Measurements from ENCODE around the gene BOLA1. TPM values are rescaled to one million over a fixed set of nuclear protein-coding genes. Genes with fewer than 3 reads are reported as not detected.
"Not testable (repeated sequence)": the region's sequence is repeated elsewhere in the genome, so short reads cannot be mapped to it uniquely, and the experiment has no call there.

Gene BOLA1
- total RNA-seq, 1 experiment from 2014 or later: 1.2 TPM

GRCh38 chr1:149931212-149931790 lies 31.9 kb downstream of the BOLA1 start:
- H3K9me2 ChIP-seq (replicated peaks; ENCODE audit: insufficient read depth, low read length): no peaks in the 10 kb centered on the region
- H2AFZ ChIP-seq (ENCODE audit: low read length): no peak overlapping the region
- H3K4me1 ChIP-seq (ENCODE audit: low read length): peaks cover 17% of the 10 kb centered on the region
- H3K9me3 ChIP-seq (ENCODE audit: low read length): no peaks in the 10 kb centered on the region
- H3K27ac ChIP-seq (ENCODE audit: low read length): no peak overlapping the region
- H3K4me2 ChIP-seq (ENCODE audit: low read depth, low read length, poor library complexity, severe bottlenecking): no peak overlapping the region
- peaks cover 4% of the 10 kb centered on the region; the same call in 1 of the 2 replicates for H3K36me3 ChIP-seq (ENCODE audit: insufficient read depth, low read length)
- H3K79me2 ChIP-seq (ENCODE audit: low read length): peaks cover 13% of the 10 kb centered on the region
- DNase-seq: no peak
- peaks cover 9% of the 10 kb centered on the region; the same call in 1 of the 2 replicates for H4K20me1 ChIP-seq (ENCODE audit: insufficient read depth, low read depth, low read length)
- H3K27me3 ChIP-seq (ENCODE audit: low read length): no peaks in the 10 kb centered on the region
- no peak overlapping the region for H3K9ac ChIP-seq (ENCODE audit: low read length)
- H3K4me3 ChIP-seq (ENCODE audit: low read length): no peak overlapping the region

- Histone ChIP-seq H3K27ac (ENCODE audit: low read length) (no peak overlapping the region), H3K9ac (ENCODE audit: low read length) (no peak overlapping the region), H3K4me2 (ENCODE audit: low read depth, low read length, poor library complexity, severe bottlenecking) (no peak overlapping the region), H3K4me3 (ENCODE audit: low read length) (no peak overlapping the region), H2AFZ (ENCODE audit: low read length) (no peak overlapping the region), H3K27me3 (ENCODE audit: low read length) (no peaks in the 10 kb centered on the region), H4K20me1 (ENCODE audit: insufficient read depth, low read depth, low read length) (no peaks in the 10 kb centered on the region), H3K4me1 (ENCODE audit: low read length) (peaks cover 21% of the 10 kb centered on the region), H3K9me2 (replicated peaks; ENCODE audit: insufficient read depth, low read length) (no peaks in the 10 kb centered on the region), H3K79me2 (ENCODE audit: low read length) (peaks cover 1% of the 10 kb centered on the region), H3K9me3 (ENCODE audit: low read length) (no peaks in the 10 kb centered on the region), H3K36me3 (ENCODE audit: insufficient read depth, low read length) (no peaks in the 10 kb centered on the region)
- DNase-seq: no peak
Observed at GRCh38 chr1:149932474-149932873, 33.1 kb downstream of the BOLA1 start.

GRCh38 chr1:149933208-149933607 lies 33.8 kb downstream of the BOLA1 start:
- Histone ChIP-seq H3K9ac (ENCODE audit: low read length) (no peak overlapping the region), H4K20me1 (ENCODE audit: insufficient read depth, low read depth, low read length) (no peaks in the 10 kb centered on the region), H3K27me3 (ENCODE audit: low read length) (no peaks in the 10 kb centered on the region)

GRCh38 chr1:149934356-149934755 lies 35.0 kb downstream of the BOLA1 start:
- Histone ChIP-seq H3K4me1 (ENCODE audit: low read length) (peaks cover 14% of the 10 kb centered on the region), H3K9ac (ENCODE audit: low read length) (no peak overlapping the region), H3K9me2 (replicated peaks; ENCODE audit: insufficient read depth, low read length) (no peaks in the 10 kb centered on the region), H3K4me3 (ENCODE audit: low read length) (no peak overlapping the region), H3K27ac (ENCODE audit: low read length) (no peak overlapping the region), H3K27me3 (ENCODE audit: low read length) (no peaks in the 10 kb centered on the region), H4K20me1 (ENCODE audit: insufficient read depth, low read depth, low read length) (no peaks in the 10 kb centered on the region), H2AFZ (ENCODE audit: low read length) (no peak overlapping the region), H3K4me2 (ENCODE audit: low read depth, low read length, poor library complexity, severe bottlenecking) (no peak overlapping the region), H3K36me3 (ENCODE audit: insufficient read depth, low read length) (no peaks in the 10 kb centered on the region), H3K9me3 (ENCODE audit: low read length) (no peaks in the 10 kb centered on the region), H3K79me2 (ENCODE audit: low read length) (no peaks in the 10 kb centered on the region)
- DNase-seq: no peak

More at GRCh38 chr1:149933208-149933607, 33.8 kb downstream of the BOLA1 start:
- no peak overlapping the region for H3K4me3 ChIP-seq (ENCODE audit: low read length)
- peaks cover 23% of the 10 kb centered on the region for H3K4me1 ChIP-seq (ENCODE audit: low read length)
- H3K79me2 ChIP-seq (ENCODE audit: low read length): no peaks in the 10 kb centered on the region
- no peak overlapping the region for H2AFZ ChIP-seq (ENCODE audit: low read length)
- no peak overlapping the region for H3K27ac ChIP-seq (ENCODE audit: low read length)
- no peaks in the 10 kb centered on the region for H3K9me2 ChIP-seq (replicated peaks; ENCODE audit: insufficient read depth, low read length)
- no peaks in the 10 kb centered on the region for H3K36me3 ChIP-seq (ENCODE audit: insufficient read depth, low read length)
- no peak overlapping the region for H3K4me2 ChIP-seq (ENCODE audit: low read depth, low read length, poor library complexity, severe bottlenecking)
- H3K9me3 ChIP-seq (ENCODE audit: low read length): no peaks in the 10 kb centered on the region
- DNase-seq: no peak

GRCh38 chr1:149936170-149936991 lies 37.0 kb downstream of the BOLA1 start, which contains the start of gene MTMR11:
Gene MTMR11, minus strand, starts transcription at chr1:149936879. Its CDS starts 232 bp downstream, at chr1:149936647.
- Histone ChIP-seq H3K27me3 (ENCODE audit: low read length) (no peaks in the 10 kb centered on the region), H3K9me2 (replicated peaks; ENCODE audit: insufficient read depth, low read length) (no peaks in the 10 kb centered on the region), H3K27ac (ENCODE audit: low read length) (no peak within 1 kb of the TSS), H3K9ac (ENCODE audit: low read length) (no peak within 1 kb of the TSS), H3K4me2 (ENCODE audit: low read depth, low read length, poor library complexity, severe bottlenecking) (peak within 1 kb of the TSS; percentile 11), H4K20me1 (ENCODE audit: insufficient read depth, low read depth, low read length) (no peaks in the 10 kb centered on the region), H3K36me3 (ENCODE audit: insufficient read depth, low read length) (no peaks in the 10 kb centered on the region), H3K79me2 (ENCODE audit: low read length) (no peaks in the 10 kb centered on the region), H3K4me1 (ENCODE audit: low read length) (peaks cover 14% of the 10 kb centered on the region), H3K9me3 (ENCODE audit: low read length) (no peaks in the 10 kb centered on the region), H3K4me3 (ENCODE audit: low read length) (no peak within 1 kb of the TSS), H2AFZ (ENCODE audit: low read length) (no peak within 1 kb of the TSS)
- no peak for DNase-seq

- no peak overlapping the region for H3K4me3 ChIP-seq (ENCODE audit: low read length)
- H3K36me3 ChIP-seq (ENCODE audit: insufficient read depth, low read length): no peaks in the 10 kb centered on the region
- no peaks in the 10 kb centered on the region for H3K9me3 ChIP-seq (ENCODE audit: low read length)
- H3K4me1 ChIP-seq (ENCODE audit: low read length): peaks cover 14% of the 10 kb centered on the region
- H4K20me1 ChIP-seq (ENCODE audit: insufficient read depth, low read depth, low read length): no peaks in the 10 kb centered on the region
- no peak overlapping the region for H3K9ac ChIP-seq (ENCODE audit: low read length)
- peak overlapping the region; percentile 11 for H3K4me2 ChIP-seq (ENCODE audit: low read depth, low read length, poor library complexity, severe bottlenecking)
- peak; percentile 49 for DNase-seq
- H3K9me2 ChIP-seq (replicated peaks; ENCODE audit: insufficient read depth, low read length): no peaks in the 10 kb centered on the region
- no peaks in the 10 kb centered on the region for H3K27me3 ChIP-seq (ENCODE audit: low read length)
- no peak overlapping the region for H3K27ac ChIP-seq (ENCODE audit: low read length)
- H3K79me2 ChIP-seq (ENCODE audit: low read length): no peaks in the 10 kb centered on the region
- no peak overlapping the region for H2AFZ ChIP-seq (ENCODE audit: low read length)
Observed at GRCh38 chr1:149936992-149937705, 37.8 kb downstream of the BOLA1 start.

- Histone ChIP-seq H4K20me1 (ENCODE audit: insufficient read depth, low read depth, low read length) (no peaks in the 10 kb centered on the region), H3K9ac (ENCODE audit: low read length) (no peak overlapping the region), H3K9me2 (replicated peaks; ENCODE audit: insufficient read depth, low read length) (no peaks in the 10 kb centered on the region), H2AFZ (ENCODE audit: low read length) (no peak overlapping the region), H3K9me3 (ENCODE audit: low read length) (no peaks in the 10 kb centered on the region), H3K79me2 (ENCODE audit: low read length) (no peaks in the 10 kb centered on the region), H3K27ac (ENCODE audit: low read length) (no peak overlapping the region), H3K27me3 (ENCODE audit: low read length) (no peaks in the 10 kb centered on the region), H3K4me2 (ENCODE audit: low read depth, low read length, poor library complexity, severe bottlenecking) (no peak overlapping the region), H3K4me3 (ENCODE audit: low read length) (no peak overlapping the region), H3K36me3 (ENCODE audit: insufficient read depth, low read length) (no peaks in the 10 kb centered on the region), H3K4me1 (ENCODE audit: low read length) (peaks cover 14% of the 10 kb centered on the region)
- no peak for DNase-seq
Observed at GRCh38 chr1:149937759-149938158, 38.4 kb downstream of the BOLA1 start.

DNA sequence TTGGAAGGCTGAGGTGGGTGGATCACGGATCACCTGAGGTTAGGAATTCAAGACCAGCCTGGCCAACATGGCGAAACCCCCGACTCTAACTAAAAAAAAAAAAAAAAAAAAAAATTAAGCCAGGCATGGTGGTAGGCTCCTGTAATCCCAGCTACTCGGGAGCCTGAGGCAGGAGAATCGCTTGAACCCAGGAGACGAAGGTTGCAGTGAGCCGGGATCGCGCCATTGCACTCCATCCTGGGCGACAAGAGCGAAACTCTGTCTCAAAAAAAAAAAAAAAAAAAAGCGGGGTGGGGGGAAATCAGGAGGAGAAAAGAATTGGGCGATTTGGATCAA lies 39.3 kb downstream of the BOLA1 start:
- H3K4me2 ChIP-seq (ENCODE audit: low read depth, low read length, poor library complexity, severe bottlenecking); DNase-seq: not testable (repeated sequence)

More for the DNA sequence above, 39.3 kb downstream of the BOLA1 start:
- not testable (repeated sequence) for H3K4me3 ChIP-seq (ENCODE audit: low read length); H3K9ac ChIP-seq (ENCODE audit: low read length); H4K20me1 ChIP-seq (ENCODE audit: insufficient read depth, low read depth, low read length); H3K36me3 ChIP-seq (ENCODE audit: insufficient read depth, low read length); H3K27ac ChIP-seq (ENCODE audit: low read length); H2AFZ ChIP-seq (ENCODE audit: low read length); H3K9me3 ChIP-seq (ENCODE audit: low read length); H3K9me2 ChIP-seq (replicated peaks; ENCODE audit: insufficient read depth, low read length); H3K27me3 ChIP-seq (ENCODE audit: low read length); H3K79me2 ChIP-seq (ENCODE audit: low read length)
- H3K4me1 ChIP-seq (ENCODE audit: low read length): peaks cover 14% of the 10 kb centered on the region
